Activated naive CD4-positive, alpha-beta T cell treated with anti-CD3 and anti-CD28 coated beads, Interleukin-2, amount 50 U/mL, for 72 hours (primary cell): ENCODE measurements around the gene TMEM116. TPM values are rescaled to one million over a fixed set of nuclear protein-coding genes. Genes with fewer than 3 reads are reported as not detected.
"Not testable (repeated sequence)": the region's sequence is repeated elsewhere in the genome, so short reads cannot be mapped to it uniquely, and the experiment has no call there.

Source experiments
- ATAC-seq, 2 donors: fragments of 150-1000 bp; cut with Tn5 transposase; 2 replicates each; pipeline ENCODE4 v1.10.0; 2021; ENCODE audit warnings: mild to moderate bottlenecking in 2 of 2, moderate library complexity in 2 of 2
- DNase-seq, 2 donors: peaks; one replicate each; pipeline ENCODE4 v3.0.0; 2021 to 2022; ENCODE audit warnings: low spot score in 2 of 2
- H3K27ac Mint-ChIP-seq, 2 donors: one replicate each; pipeline ENCODE4 v1.8.0; 2022; ENCODE audit warnings: mild to moderate bottlenecking in 2 of 2, mixed read lengths in 2 of 2
- H3K36me3 Mint-ChIP-seq, 2 donors: one replicate each; pipeline ENCODE4 v1.8.0; 2022; ENCODE audit warnings: mixed read lengths in 2 of 2
- H3K9me3 Mint-ChIP-seq, 2 donors: one replicate each; pipeline ENCODE4 v1.8.0; 2022; ENCODE audit warnings: mixed read lengths in 2 of 2
- total RNA-seq, 2 donors: library from RNA; stranded (reverse); gene quantifications; one replicate each; pipeline ENCODE4 v1.2.3, GENCODE V29; 2022

Gene TMEM116
- total RNA-seq, 2 donors from 2014 or later, result 16.9 to 18.5 TPM

DNA sequence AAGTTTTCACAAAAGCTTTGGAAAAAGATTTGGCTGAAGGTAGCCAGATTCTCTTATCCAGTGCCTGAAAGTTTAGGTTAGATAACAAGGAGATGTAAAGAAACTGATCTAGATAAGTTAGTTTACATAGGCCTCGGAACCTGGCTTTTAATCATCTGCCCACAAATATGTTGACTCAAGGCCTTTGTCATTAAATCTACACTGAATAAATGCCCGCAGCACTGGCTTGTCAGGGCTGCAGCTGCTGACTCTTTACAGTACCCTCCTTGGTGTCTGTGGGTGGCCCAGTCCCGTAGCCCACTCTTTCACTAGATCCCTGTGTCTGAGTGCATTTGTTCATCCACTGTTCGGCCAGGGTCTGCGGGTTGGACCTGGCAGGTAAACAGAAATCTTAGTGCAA lies 58.0 kb downstream of the TMEM116 start:
- DNase-seq (no peak), ATAC-seq (no peak)
- H3K27ac Mint-ChIP-seq, result no peak overlapping the region
- H3K9me3 Mint-ChIP-seq, result peaks cover 10 to 25% of the 10 kb centered on the region in 2 donors
- H3K36me3 Mint-ChIP-seq, result peaks cover 27 to 50% of the 10 kb centered on the region in 2 donors

DNA sequence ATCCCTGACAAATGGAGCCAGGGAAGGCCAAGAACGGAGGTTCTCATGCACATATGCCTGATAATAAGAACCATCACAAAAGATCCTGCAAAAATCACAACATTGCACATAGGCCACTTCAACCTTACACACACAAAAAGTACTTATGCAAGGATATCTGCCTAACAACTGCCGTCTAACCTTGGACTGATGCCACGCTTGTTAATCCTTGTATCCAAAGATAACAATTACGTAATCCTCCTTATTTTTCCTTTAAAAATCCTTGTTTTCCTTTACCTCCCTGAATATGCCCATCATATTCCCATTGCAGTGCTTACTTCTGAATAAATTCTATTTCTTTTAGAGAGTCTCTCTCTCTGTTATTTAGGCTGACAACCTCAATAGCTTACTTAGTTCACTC lies 59.5 kb downstream of the TMEM116 start:
- no peak overlapping the region for H3K27ac Mint-ChIP-seq

DNA sequence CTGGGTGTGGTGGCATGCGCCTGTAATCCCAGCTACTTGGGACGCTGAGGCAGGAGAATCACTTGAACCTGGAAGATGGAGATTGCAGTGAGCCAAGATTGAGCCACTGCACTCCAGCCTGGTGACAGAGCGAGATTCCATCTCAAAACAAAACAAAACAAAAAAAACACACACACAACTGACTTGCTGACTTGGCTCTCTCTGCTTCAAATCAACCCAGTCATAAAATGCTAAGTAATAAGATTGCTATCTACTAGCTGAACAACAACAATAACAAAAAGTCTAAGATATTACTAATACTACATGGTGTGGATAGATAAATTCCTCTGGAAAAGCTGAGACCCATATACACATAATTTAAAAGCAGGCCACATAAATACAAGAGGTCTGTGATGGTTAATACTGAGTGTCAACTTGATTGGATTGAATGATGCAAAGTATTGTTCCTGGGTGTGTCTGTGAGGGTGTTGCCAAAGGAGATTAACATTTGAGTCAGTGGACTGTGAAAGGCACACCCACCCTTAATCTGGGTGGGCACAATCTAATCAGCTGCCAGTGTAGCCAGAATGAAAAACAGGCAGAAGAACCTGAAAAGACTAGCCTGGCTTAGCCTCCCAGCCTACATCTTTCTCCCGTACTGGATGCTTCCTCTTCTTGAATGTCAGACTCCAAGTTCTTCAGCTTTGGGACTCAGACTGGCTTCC lies 60.7 kb downstream of the TMEM116 start:
- not testable (repeated sequence) for H3K27ac Mint-ChIP-seq, DNase-seq, ATAC-seq
- Mint-ChIP-seq H3K36me3 (peaks cover 9 to 33% of the 10 kb centered on the region in 2 donors), H3K9me3 (peaks cover 7 to 11% of the 10 kb centered on the region in 2 donors)

More for the DNA sequence above, 59.5 kb downstream of the TMEM116 start:
- Mint-ChIP-seq H3K36me3 (peaks cover 12 to 36% of the 10 kb centered on the region in 2 donors), H3K9me3 (peaks cover 7 to 12% of the 10 kb centered on the region in 2 donors)
- ATAC-seq (no peak), DNase-seq (no peak)

DNA sequence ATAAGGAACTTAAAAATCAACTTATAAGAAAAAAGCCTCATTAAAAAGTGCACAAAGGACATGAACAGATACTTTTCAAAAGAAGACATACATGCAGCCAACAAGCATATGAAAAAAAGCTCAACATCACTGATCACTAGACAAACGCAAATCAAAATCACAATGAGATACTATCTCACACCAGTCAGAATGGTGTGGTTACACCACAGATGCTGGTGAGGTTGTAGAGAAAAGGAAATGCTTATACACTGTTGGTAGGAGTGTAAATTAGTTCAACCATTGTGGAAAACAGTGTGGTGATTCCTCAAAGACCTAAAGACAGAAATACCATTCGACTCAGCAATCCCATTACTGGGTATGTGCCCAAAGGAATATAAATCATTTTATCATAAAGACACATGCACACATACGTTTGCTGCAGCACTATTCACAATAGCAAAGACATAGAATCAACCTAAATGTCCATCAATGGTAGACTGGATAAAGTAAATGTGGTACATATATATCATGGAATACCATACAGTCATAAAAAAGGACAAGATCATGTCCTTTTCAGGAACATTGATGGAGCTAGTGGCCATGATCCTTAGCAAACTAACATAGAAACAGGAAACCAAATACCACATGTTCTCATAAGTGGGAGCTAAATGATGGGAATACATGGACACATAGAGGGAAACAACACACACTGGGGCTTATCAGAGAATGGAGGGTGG lies 61.8 kb downstream of the TMEM116 start:
- not testable (repeated sequence) for H3K9me3 Mint-ChIP-seq, DNase-seq, H3K27ac Mint-ChIP-seq
- ATAC-seq, result peak in 1 of 2 donors; percentile 65
- H3K36me3 Mint-ChIP-seq, result peaks cover 8 to 24% of the 10 kb centered on the region in 2 donors

- no peak for ATAC-seq
- DNase-seq, result no peak
- Mint-ChIP-seq H3K27ac (no peak overlapping the region), H3K36me3 (no peaks in the 10 kb centered on the region), H3K9me3 (no peaks in the 10 kb centered on the region)
These were observed 69.0 kb downstream of the TMEM116 start for GRCh38 chr12:111943929-111944328.

GRCh38 chr12:111942557-111942956 lies 70.4 kb downstream of the TMEM116 start:
- no peaks in the 10 kb centered on the region for H3K9me3 Mint-ChIP-seq
- DNase-seq (no peak), ATAC-seq (no peak)
- no peaks in the 10 kb centered on the region for H3K36me3 Mint-ChIP-seq
- H3K27ac Mint-ChIP-seq, result no peak overlapping the region

DNA sequence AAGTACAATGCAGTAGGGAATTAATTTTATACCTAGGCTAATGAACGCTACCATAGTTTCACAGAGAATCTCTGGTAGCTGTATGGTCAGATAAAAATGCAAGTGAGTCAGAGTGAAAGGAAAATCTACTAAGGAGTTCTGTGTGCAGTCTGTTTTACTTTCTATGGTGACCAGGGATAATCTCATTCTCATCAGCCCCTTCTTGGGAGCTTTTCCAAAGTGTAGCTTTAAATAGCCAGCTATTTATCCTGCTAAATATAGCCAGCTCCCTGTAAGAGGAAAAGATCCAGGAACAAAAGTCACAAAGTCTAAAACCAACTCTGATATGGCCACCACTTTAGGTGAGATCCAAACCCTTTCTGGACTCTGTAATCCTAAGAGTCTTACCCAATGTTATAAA lies 75.5 kb downstream of the TMEM116 start:
- ATAC-seq (no peak), DNase-seq (no peak)
- no peaks in the 10 kb centered on the region for H3K9me3 Mint-ChIP-seq
- H3K36me3 Mint-ChIP-seq, result no peaks in the 10 kb centered on the region
- no peak overlapping the region for H3K27ac Mint-ChIP-seq

GRCh38 chr12:111936869-111937268 lies 76.1 kb downstream of the TMEM116 start:
- H3K9me3 Mint-ChIP-seq, result no peaks in the 10 kb centered on the region
- H3K36me3 Mint-ChIP-seq, result no peaks in the 10 kb centered on the region
- ATAC-seq, result no peak
- H3K27ac Mint-ChIP-seq, result no peak overlapping the region
- no peak for DNase-seq

GRCh38 chr12:111932241-111932640 lies 80.7 kb downstream of the TMEM116 start:
- no peaks in the 10 kb centered on the region for H3K9me3 Mint-ChIP-seq
- no peaks in the 10 kb centered on the region for H3K36me3 Mint-ChIP-seq
- H3K27ac Mint-ChIP-seq, result no peak overlapping the region
- no peak for DNase-seq
- ATAC-seq, result no peak

DNA sequence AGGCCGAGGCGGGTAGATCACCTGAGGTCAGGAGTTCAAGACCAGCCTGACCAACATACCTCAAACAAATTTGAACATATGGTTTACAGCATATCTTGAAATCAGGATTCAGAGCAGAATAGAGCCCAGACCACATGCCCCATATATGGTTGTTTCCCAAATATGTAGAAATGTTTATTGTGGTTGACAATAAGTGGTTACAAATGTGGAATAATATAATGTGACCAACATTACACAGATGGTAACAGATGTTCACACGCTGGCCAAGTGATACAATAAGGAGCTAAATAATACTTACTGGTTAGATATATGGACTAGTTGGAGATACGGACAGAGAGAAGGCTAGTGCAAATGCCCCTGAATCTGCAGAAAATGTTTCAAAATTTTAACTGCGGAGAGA lies 85.6 kb downstream of the TMEM116 start:
- DNase-seq (no peak), ATAC-seq (no peak)
- no peaks in the 10 kb centered on the region for H3K36me3 Mint-ChIP-seq
- no peak overlapping the region for H3K27ac Mint-ChIP-seq
- no peaks in the 10 kb centered on the region for H3K9me3 Mint-ChIP-seq

DNA sequence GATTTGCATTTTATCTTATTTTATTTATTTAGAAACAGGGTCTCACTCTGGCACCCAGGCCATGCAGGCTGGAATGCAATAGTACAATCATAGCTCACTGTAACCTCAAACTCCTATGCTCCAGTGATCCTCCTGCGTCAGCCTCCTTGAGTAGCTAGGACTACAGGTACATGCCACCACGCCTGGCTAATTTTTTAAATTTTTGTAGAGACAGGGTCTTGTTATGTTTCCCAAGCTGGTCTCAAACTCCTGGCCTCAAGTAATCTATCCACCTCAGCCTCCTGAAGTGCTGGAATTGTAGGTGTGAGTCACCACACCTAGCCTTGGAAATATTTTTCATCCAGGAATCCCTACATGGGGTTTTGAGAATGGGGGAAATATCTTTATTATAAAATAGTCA lies 86.3 kb downstream of the TMEM116 start:
- Mint-ChIP-seq H3K36me3 (no peaks in the 10 kb centered on the region), H3K9me3 (no peaks in the 10 kb centered on the region), H3K27ac (no peak overlapping the region)
- DNase-seq (no peak), ATAC-seq (no peak)

- no peak overlapping the region for H3K27ac Mint-ChIP-seq
- no peak for DNase-seq
- no peaks in the 10 kb centered on the region for H3K9me3 Mint-ChIP-seq
- no peaks in the 10 kb centered on the region for H3K36me3 Mint-ChIP-seq
- no peak for ATAC-seq
These were observed 87.8 kb downstream of the TMEM116 start for GRCh38 chr12:111925171-111925570.

DNA sequence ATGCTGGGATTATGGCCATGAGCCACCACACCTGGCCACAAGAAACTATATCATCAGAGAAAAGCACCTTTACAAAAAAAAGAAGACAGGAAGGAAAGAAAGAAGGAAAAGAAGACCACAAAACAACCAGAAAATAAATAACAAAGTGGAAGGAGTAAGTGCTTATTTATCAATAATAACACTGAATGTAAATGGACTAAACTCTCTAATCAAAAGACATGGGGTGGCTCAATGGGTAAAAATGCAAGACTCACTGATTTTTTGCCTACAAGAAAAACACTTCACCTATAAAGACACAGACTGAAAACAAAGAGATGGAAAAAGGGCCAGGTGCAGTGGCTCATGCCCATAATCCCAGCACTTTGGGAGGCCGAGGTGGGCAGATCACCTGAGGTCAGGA lies 105.2 kb downstream of the TMEM116 start:
- peaks cover 34 to 46% of the 10 kb centered on the region in 2 donors for H3K36me3 Mint-ChIP-seq
- H3K27ac Mint-ChIP-seq, result no peak overlapping the region
- no peak for ATAC-seq
- peaks cover 14 to 16% of the 10 kb centered on the region in 2 donors for H3K9me3 Mint-ChIP-seq
- no peak for DNase-seq

- DNase-seq, result no peak
- no peak for ATAC-seq
- Mint-ChIP-seq H3K27ac (no peak overlapping the region), H3K36me3 (peaks cover 34 to 46% of the 10 kb centered on the region in 2 donors), H3K9me3 (peaks cover 14 to 16% of the 10 kb centered on the region in 2 donors)
These were observed 107.5 kb downstream of the TMEM116 start for GRCh38 chr12:111905502-111905901.

GRCh38 chr12:111904446-111904975 lies 108.5 kb downstream of the TMEM116 start:
- no peak for ATAC-seq
- peaks cover 13 to 14% of the 10 kb centered on the region in 2 donors for H3K9me3 Mint-ChIP-seq
- no peak for DNase-seq
- H3K27ac Mint-ChIP-seq, result no peak overlapping the region
- H3K36me3 Mint-ChIP-seq, result peaks cover 34 to 46% of the 10 kb centered on the region in 2 donors

DNA sequence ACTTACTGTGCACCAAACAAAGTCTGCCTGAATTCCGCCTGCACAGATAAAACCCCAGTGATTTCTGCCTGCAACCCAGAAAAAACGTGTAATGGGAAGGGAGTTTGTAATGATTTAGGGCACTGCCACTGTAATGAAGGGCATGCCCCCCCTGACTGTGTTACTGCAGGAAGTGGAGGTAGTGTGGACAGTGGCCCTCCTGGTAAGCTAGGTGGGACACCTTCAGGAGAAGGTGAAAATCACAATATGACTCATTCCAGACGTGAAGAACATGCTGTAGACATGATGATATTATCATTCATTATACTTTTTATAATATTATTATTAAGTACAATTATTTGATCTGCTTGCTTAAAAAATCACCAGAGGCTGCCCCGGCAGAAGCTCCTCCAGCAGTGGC lies 111.8 kb downstream of the TMEM116 start:
- Mint-ChIP-seq H3K9me3 (peaks cover 4% of the 10 kb centered on the region in 2 donors), H3K36me3 (peaks cover 23% of the 10 kb centered on the region in 2 donors), H3K27ac (peak overlapping the region in 1 of 2 donors; percentile 14)
- DNase-seq (no peak), ATAC-seq (no peak)

- ATAC-seq (no peak), DNase-seq (no peak)
- Mint-ChIP-seq H3K9me3 (no peaks in the 10 kb centered on the region), H3K36me3 (peaks cover 0 to 12% of the 10 kb centered on the region in 2 donors), H3K27ac (peak overlapping the region in 1 of 2 donors; percentile 65)
These were observed 118.4 kb downstream of the TMEM116 start for GRCh38 chr12:111894556-111894955.
